Measurements from ENCODE around the gene DENND5B.
"Not testable (repeated sequence)": the region's sequence is repeated elsewhere in the genome, so short reads cannot be mapped to it uniquely, and the experiment has no call there.

DENND5B gene

DNA sequence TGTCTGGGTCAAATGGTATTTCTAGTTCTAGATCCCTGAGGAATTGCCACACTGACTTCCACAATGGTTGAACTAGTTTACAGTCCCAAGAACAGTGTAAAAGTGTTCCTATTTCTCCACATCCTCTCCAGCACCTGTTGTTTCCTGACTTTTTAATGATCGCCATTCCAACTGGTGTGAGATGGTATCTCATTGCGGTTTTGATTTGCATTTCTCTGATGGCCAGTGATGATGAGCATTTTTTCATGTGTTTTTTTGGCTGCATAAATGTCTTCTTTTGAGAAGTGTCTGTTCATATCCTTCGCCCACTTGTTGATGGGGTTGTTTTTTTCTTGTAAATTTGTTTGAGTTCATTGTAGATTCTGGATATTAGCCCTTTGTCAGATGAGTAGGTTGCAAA is 40.3 kb downstream of the DENND5B start:
- FAIRE-seq: not testable (repeated sequence)

DNA sequence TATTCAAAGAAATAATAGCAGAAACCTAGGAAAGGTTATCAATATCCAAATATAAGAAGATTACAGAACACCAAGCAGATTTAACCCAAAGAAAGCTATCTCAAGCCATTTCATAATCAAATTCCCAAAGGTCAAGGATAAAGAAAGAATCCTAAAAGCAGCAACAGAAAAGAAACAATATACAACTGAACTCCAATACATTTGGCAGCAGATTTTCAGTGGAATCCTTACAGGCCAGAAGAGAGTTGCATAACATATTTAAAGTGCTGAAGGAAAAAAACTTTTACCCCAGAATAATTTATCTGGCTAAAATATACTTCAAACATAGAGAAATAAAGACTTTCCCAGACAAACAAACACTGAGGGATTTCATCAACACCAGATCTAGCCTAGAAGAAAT is 54.3 kb downstream of the DENND5B start:
- FAIRE-seq: no peak

DNA sequence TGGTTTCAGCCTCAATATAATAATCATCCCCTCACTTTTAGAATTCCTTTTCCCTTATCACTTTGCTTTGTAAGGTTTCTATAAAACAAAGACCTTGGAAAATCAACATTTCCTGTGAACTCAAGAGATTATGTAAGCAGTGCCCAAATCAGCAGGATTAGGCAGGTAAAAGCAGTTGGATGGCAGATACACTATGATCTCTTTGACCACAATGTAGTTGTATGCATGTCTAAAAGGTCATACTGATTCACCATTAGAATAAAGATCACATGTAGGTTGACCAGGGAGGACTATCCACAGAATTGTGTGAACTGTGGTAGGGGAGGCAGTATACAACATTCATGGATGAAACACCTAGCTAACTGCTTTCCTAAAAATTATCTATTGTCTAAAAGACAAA is 57.5 kb downstream of the DENND5B start:
- no peak for FAIRE-seq

DNA sequence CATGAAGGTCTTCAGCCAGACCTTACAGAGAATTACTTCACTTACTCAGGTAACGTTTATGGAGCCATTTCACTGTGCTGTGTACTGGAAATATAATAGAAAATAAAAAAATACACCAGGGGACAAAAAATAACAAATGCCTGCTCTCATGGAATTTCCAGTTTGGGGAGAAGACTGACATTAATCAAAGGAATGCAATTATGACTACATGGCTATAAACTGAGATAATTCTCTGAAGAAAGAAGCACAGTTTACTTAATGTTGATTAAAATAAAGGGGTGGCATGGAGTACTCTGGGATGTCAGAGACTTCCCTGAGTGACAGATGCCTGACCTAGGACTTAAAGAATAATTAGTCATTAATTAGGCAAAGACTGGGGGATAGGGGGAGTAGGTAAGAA is 59.0 kb downstream of the DENND5B start:
- FAIRE-seq: no peak

DNA sequence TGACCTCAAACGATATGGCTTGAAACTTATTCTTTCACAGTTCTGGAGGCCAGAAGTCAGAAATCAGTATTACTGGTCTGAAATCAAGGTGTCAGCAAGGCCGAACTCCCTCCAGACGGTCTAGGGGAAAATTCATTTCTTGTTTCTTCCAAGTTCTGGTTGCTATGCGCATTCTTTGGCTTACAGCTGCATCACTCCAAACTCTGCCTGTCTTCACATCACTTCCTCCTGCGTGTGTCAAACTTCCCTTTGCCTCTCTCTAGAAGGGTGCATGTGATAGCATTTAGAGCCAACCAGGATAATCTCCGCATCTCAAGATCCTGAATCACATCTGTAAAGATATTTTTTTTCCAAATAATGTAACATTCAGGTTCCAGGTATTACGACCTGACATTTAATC is 62.8 kb downstream of the DENND5B start:
- no peak for FAIRE-seq

DNA sequence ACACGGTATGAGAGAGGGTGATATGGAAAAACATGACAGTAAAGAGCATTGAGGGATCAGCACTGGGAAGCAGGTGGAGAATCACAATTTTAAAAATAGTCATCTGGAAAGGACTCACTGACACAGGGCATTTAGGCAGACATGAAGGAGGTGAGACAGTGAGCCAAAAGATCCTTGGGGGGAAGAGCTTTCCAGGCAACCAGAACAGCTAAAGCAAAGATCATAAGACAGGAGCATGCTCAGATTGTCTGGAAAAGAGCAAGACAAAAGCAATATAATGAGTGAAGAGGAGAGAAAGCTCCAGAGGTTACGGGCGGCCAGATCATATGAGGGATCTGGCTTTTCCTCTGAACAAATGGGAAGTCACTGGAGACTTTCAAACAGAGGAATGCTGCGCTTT is 63.9 kb downstream of the DENND5B start:
- no peak for FAIRE-seq

DNA sequence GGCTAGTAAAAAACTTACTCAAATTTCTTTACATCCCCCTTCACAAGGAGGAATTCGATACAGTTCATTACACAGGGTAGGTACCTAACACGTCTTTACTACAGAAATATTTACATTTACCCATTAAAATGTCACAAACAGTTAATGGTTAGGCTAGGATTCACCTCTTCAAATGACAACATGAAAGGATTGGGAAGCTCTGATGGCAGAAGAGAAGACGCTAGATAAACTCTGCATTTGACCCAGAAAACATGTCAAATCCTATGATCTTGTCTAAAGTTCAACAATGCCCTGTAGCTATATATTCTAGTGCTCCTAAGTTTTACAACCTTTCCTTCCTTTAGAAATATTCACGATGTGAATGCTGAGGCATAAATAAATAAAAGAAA is 64.8 kb downstream of the DENND5B start:
- no peak for FAIRE-seq

DNA sequence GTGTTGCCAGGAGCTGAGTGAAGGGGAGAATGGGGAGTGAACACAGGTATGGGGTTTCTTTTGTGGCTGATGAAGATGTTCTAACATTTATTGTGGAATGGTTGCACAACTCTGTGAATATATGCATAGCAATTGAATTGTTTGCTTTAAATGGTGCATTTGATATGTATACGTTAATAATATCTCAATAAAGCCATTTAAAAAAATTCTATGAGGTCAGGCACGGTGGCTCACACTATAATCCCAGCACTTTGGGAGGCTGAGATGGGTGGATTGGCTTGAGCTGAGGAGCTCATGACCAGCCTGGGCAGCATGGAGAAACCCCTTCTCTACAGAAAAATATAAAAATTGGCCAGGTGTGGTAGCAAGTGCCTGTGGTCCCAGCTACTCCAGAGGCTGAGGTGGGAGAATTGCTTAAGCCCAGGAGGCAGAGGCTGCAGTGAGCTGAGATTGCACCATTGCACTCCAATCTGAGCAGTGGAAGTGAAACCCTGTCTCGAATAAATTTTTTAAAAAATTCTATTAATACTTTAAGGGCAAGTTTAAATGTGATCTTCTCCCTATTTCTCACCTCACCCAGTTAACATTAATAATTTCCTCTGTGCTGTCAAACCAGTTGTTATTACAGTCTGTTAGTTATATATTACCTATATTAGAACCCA is 65.3 kb downstream of the DENND5B start:
- FAIRE-seq: no peak

DNA sequence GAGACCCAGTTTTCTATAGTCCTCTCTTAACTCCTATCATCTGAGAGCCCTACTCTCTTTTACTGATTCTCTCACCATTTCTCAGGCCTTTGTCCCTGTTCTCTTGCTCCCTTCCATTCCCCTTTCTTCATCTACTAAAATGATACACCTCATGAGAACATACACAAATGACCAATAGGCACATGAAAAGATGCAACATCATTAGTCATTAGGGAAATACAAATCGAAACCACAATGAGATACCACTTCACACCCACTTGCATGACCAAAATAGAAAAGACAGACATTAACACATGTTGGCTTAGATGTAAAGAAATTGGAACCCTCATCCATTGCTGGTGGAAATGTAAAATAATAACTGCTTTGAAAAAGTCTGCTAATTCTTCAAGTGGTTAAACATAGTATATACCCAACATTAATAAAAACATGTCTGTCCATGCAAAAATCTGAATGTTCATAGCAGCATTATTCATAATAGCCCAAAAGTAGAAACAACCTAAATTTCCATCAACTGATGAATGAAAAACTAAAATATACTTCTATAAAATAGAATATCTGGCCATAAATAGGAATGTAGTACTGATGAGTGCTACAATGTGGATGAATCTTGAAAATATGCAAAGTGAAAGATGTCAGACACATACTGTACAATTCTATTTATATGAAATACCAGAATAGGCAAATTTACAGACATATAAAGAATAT is 66.0 kb downstream of the DENND5B start:
- no peak for FAIRE-seq

DNA sequence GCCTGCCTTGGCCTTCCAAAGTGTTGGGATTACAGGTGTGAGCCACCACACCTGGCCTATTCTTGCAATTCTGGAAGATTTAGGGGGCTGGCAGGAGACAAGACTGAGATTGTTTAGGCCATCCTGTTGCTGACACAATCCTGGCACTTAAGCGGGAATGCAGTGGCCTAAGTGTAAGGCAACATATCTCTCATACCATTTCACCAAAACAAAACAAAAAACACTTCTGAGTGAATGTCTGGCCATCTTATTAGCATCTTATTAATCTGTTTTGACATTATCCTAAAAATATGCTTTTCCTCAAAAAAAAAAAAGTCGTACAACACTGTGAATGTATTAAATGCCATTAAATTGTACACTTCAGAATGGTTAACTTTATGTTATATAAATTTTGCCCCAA is 67.6 kb downstream of the DENND5B start:
- FAIRE-seq: no peak

DNA sequence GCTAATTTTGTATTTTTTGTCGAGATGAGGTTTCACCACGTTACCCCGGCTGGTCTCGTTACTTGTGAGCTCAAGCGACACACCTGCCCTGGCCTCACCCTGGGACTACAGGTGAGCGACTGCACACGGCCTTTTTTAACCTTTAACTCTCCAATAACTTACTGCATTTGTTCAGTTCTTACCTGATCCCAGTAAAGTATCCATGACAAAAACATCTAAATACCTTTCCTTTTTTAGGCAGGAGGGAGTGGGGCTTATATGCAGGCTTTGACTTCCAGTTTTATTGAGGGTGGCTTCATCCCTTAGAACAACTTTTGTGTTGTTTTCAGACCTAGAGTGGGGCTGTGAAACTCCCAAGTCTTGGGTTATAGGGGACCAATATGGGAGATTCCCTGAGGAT is 68.3 kb downstream of the DENND5B start:
- no peak for FAIRE-seq

DNA sequence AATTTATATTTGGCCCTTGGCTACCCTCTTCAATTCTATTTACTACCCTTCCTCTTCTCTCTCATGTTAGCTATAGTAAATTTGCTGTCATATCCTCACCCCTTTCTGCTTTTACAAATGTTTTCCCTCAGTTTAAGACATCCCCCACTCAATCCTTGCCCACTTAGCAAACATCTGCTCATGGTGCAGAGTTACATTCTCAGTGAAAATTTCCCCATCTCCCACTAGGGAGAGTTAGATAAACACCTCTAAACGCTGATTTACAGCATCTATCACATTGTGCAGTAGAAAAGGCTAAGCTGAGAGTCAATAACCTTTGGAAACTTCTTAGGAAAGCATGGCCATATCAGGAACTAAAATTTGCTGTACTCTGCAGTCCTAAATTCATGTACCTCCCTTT is 69.0 kb downstream of the DENND5B start:
- no peak for FAIRE-seq

DNA sequence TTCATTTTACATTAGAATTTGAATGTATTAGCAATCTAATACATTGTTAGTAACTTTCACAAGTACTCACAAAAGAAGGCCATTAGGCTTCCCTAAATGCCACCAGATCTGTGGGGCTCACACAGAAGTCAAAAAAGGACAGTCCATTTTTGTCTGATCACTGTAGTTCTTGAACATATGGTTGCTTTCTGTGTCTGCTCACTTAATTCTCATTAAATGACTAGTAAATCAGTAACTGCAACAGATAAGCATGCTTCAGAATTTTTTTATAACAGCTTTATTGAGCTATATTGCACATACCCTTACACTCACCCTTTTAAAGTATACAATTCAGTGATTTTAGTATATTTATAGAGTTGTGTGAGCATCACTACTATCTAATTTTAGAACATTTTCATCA is 71.4 kb downstream of the DENND5B start:
- no peak for FAIRE-seq

DNA sequence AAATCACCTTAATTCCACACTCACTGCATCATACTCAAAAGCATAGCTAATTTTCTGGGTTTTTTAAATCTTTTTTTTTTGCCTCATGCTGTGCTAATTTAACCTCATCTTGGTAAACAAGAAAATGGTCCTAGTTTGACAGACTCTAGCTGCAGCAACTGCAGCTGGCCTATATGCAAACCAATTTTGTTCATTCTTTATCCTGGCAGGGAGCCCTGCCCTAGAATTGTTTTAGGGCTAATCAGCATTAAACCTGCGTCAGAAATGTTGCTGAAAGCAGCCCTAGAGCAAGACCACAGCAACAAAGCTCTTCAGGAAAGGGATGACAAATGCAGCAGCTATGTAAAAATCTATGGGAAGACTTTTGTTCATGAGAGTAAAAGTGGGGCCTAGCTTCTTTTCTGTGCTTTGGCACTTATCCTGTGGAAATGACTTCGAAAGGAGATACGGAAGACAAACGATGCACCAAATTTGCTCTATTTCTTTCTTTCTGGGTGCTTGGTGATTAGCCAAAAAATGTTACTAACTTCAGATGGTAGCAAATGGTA is 72.2 kb downstream of the DENND5B start:
- no peak for FAIRE-seq

DNA sequence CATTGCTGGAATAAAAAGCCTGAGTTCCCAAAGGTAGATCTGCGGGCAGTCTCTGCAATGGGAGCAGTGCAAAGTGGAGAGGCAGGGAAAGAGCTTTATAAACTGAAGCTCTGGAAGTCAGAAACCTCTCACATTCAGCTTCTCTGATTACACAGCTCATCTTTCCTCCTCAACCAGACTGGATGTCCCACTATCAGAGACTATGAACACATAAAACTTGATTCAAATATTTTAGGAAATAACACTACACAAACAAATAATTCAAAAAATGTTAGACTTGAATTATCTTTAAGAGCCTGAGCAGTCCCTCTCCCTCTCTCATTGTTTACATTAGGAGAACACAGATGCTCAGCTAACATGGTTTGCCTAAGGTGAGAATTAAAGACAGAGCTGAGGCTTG is 72.9 kb downstream of the DENND5B start:
- FAIRE-seq: no peak

DNA sequence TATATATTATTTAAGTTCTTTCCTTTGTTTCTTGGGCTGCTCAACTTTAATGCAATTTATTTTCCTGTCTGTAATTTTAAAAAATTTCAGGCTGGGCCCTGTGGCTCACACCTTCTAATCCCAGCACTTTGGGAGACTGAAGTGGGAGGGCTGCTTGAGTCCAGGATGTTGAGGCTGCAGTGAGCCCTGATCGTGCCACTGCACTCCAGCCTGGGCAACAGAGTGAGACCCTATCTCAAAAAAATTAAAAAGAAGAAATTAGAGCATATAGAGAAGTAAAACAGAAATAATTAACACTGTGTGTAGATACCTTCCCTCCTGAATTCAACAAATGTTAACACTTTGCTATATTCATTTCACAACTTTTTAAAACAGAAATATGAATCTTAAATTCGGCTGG is 74.2 kb downstream of the DENND5B start:
- no peak for FAIRE-seq

DNA sequence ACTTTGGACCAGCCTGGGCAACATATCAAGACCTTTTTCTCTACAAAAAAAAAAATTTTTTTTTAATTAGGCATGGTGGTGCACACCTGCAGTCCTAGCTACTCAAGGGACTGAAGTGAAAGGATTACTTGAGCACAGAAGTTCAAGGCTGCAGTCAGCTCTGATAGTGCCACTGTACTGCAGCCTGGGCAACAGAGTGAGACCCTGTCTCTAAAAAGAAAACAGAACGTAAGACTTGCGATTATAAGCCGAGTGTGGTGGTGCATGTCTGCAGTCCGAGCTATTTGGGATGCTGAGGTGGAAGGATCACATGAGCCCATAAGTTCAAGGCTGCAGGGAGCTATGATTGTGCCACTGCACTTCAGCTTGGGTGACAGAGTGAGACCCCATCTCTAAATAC is 76.0 kb downstream of the DENND5B start:
- no peak for FAIRE-seq

DNA sequence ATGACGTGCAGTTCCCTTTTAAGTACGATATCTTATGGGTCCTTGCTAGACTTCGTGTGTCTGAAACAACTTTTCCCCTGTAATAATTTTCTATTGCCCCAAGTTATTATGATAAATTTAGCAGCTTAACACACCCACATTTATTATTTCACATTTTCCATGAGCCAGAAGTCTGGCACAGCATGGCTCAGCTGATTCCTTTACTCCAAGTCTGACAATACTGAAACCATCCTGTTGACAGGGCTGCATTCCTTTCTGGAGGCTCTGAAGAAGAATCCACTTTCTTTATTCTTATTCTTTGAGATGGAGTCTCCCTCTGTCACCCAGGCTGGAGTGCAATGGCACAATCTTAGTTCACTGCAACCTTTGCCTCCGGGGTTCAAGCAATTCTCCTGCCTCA is 80.9 kb downstream of the DENND5B start:
- FAIRE-seq: no peak

DNA sequence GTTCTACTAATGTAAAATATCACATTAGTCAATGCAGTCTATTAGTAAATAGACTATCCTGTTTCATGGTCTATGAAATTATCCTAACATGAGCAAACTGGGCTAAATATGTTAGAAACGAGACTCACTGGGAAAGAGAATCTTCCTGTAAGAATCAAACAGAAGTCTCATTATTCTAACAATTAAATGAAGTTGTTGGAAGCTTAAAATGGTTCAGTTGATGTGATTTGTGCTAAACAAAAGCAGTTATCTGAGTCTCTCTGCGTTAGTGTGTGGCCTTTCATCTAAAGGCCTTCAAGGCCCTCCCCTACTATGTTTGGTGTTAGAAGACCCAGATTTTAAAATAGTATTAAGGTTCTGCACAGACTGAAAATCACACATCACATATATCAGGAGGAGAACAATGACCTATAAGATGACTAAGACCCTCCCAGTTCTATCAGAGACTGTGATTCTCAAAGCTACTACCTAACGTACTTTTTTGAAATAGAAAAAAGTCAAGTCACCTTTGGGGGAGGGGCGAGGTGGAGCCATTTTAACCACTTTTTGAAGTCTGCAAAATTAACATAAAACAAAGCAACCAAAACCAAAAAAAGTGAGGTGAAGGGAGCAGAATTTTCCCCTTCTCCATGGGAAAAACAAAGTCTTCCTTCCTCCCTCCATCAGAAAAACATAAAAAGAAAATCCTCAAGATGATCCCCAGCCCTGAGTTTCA is 82.3 kb downstream of the DENND5B start:
- FAIRE-seq: no peak

DNA sequence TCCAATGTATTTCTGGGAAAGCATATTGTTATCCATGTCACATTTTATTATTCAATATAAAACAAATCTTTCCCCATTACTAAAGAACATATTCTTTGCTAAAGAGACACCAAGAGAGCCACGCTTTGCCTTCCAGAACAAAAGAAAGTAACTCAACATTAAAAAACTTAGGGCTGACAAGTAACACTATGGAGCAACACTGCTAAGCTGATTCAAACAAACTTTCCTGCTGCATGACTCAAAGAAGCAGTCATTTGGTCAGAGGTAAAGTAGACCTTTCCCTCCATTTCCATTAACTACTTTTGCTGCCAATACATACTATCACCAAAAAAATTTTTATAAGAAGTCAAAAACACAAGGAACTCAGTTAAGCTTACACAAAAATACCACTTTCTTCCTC is 83.0 kb downstream of the DENND5B start:
- no peak for FAIRE-seq

DNA sequence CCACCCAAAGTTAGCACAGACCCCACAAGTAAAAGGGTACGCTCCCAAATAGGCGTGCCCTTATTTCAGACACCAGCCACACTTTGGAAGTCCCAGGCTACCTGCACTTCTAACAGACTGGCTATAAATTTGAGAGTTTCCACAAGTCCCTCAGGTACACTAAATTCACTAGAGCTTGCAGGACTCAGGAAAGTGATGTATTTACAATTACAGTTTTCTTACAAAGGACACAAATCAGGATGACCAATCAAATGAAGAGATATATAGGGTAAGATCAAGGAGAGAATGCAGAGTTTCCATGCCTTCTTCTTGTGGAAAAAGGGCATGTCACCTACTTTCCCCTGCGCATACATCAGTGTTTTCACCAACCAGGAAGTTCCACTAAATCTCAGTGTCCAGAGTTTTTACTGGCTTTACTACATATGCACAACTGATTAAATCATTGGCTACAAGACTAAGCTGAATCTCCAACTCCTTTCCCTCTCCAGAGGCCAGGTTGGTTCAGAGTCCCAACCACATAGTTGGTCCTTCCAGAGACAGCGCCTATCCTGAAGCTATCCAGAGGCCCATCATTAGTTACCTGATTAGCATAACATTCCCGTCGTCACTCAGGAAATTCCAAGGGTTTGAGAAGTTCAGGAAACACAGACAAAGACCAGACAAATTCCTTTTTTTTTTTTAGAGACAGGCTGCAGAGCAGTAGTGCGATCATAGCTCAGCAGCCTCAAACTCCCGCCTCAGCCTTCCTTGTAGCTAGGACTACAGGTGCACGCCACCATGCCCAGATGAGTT is 84.2 kb downstream of the DENND5B start:
- no peak for FAIRE-seq

DNA sequence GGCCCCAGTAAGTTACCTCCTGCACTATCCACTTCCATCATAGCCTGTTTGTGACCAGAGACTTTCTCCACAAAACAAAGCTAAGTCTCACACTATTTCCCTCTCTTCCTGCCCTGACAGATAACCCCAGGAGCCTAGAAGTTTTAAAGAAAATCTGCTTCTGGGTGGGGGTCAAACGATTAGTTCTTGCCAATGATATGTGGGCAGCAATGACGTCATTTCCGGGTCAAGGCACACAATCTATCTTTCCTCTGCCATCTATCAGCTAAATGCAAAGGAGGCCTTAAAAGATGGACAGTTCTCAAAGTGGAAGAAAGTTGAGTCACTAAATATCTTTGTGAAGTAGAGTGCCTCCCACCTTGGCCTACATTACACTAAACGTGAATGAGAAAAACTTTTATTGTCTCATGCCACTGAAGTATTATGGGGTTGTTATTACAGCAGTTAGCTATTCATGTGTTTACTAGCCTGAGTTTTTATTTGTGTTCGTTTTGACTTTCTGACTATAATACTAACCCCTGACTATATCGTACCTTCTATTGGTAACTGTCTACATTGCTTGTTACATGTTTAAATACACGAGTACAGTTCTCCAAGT is 86.2 kb downstream of the DENND5B start:
- FAIRE-seq: no peak

DNA sequence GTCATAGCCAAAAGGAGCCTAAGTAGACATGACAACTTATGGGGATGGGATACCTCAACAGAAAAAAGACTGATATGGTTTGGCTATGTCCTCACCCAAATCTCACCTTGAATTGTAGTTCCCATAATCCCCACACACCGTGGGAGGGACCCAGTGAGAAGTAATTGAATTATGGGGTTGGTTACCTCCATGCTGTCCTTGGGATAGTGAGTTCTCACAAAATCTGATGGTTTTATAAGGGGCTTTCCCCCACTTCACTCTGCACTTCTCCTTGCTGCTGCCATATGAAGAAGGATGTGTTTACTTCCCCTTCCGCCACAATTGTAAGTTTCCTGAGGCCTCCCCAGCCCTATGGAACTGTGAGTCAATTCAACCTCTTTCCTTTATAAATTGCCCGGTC is 89.9 kb downstream of the DENND5B start:
- FAIRE-seq: not testable (repeated sequence)

Data from TTC549 (cell line).